ENCODE measurements around the gene RPL36.
"Not testable (repeated sequence)": the region's sequence is repeated elsewhere in the genome, so short reads cannot be mapped to it uniquely, and the experiment has no call there.

DNA sequence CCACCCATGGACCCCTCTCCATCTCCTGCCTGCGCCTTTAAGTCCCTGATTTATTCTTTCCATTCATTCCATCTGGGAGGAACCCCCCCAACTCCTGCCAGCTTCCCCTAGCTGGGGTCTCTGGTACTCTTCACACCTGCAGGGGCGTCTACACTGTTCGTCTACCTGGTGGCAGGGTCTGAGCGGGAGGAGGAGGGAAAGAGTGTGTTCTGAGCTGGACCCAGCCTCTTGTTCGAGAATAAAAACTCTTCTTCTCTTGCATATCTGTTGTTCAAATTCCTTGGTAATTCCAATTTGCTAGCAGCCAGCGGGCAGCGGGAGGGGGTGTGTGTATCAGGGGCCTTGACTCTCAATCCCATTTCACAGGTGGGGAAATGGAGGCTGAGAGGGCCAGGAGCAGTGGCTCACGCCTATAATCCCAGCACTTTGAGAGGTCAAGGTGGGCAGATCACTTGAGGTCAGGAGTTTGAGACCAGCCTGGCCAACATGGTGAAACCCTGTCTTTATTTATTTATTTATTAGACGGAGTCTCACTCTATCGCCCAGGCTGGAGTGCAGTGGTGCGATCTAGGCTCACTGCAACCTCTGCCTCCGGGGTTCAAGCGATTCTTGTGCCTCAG lies 1.7 kb upstream of the RPL36 start:
- not testable (repeated sequence) for TF ChIP-seq POLR2AphosphoS5, SPI1, POLR2A (IDR thresholded peaks at IDR 0.05; ENCODE audit: low read depth, low read length)

All from GM12891 (cell line).